PFSK-1 (cell line): ENCODE data around the gene WNK2.

Source experiments
- SIN3A ChIP-seq: IDR thresholded peaks from 2 replicates; pipeline ENCODE4 v1.6.1; 2012; ENCODE audit warnings: mild to moderate bottlenecking, low read length, moderate library complexity, borderline replicate concordance; ENCODE audit not compliant: insufficient read depth
- TF ChIP-seq, protein P1 (sequence below), 2 experiments: IDR thresholded peaks; 2 replicates each; pipeline versions ENCODE4 v1.6.1 to v1.8.0; 2011 to 2012; ENCODE audit warnings: low read depth in 2 of 2, low read length in 2 of 2, control low read depth in 1 of 2, inconsistent platforms in 1 of 2, mild to moderate bottlenecking in 1 of 2, moderate library complexity in 1 of 2; ENCODE audit not compliant: insufficient read depth in 1 of 2

DNA sequence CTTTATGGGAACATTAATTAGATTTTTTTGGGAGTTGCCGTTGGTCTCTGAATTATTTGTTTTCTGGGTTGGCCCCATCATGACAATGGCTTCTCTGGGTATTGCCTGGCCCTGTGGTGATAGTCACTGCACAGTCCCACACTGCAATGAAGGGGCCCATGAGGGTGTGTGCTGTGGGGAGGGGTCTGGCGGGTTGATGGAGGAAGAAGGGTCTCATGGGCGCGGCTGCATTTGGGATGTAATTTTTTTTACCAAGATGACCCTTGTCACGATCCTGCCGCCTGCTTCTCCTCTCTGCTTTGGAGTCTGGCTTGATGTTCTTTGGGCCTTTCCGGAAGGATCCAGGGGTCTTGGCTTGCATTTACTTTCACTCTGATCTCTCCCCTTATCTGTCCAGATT lies 44.1 kb downstream of the WNK2 start:
- TF ChIP-seq SIN3A: no peak
- TF ChIP-seq, protein P1, sequence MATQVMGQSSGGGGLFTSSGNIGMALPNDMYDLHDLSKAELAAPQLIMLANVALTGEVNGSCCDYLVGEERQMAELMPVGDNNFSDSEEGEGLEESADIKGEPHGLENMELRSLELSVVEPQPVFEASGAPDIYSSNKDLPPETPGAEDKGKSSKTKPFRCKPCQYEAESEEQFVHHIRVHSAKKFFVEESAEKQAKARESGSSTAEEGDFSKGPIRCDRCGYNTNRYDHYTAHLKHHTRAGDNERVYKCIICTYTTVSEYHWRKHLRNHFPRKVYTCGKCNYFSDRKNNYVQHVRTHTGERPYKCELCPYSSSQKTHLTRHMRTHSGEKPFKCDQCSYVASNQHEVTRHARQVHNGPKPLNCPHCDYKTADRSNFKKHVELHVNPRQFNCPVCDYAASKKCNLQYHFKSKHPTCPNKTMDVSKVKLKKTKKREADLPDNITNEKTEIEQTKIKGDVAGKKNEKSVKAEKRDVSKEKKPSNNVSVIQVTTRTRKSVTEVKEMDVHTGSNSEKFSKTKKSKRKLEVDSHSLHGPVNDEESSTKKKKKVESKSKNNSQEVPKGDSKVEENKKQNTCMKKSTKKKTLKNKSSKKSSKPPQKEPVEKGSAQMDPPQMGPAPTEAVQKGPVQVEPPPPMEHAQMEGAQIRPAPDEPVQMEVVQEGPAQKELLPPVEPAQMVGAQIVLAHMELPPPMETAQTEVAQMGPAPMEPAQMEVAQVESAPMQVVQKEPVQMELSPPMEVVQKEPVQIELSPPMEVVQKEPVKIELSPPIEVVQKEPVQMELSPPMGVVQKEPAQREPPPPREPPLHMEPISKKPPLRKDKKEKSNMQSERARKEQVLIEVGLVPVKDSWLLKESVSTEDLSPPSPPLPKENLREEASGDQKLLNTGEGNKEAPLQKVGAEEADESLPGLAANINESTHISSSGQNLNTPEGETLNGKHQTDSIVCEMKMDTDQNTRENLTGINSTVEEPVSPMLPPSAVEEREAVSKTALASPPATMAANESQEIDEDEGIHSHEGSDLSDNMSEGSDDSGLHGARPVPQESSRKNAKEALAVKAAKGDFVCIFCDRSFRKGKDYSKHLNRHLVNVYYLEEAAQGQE (IDR thresholded peaks at IDR 0.05; ENCODE audit: insufficient read depth in 1 of 2, low read depth in 2 of 2, low read length in 2 of 2): no peak
